DOHH2 (cell line): ENCODE results near the gene CACNA2D1.

Experiments used
- EZH2phosphoT487 ChIP-seq: fragments of 200-600 bp; sonication (generic); IDR thresholded peaks from 2 replicates; pipeline ENCODE4 v1.6.1; 2017; ENCODE audit warnings: borderline replicate concordance, mild to moderate bottlenecking, antibody characterized with exemption, low read length, moderate library complexity, mixed read lengths
- TF ChIP-seq, protein P1 (sequence below): fragments of 200-600 bp; sonication (generic); IDR thresholded peaks from one replicate; pipeline ENCODE4 v1.5.1; 2014; ENCODE audit warnings: antibody characterized with exemption, mild to moderate bottlenecking, low read depth, low read length; ENCODE audit not compliant: poor library complexity, severe bottlenecking

DNA sequence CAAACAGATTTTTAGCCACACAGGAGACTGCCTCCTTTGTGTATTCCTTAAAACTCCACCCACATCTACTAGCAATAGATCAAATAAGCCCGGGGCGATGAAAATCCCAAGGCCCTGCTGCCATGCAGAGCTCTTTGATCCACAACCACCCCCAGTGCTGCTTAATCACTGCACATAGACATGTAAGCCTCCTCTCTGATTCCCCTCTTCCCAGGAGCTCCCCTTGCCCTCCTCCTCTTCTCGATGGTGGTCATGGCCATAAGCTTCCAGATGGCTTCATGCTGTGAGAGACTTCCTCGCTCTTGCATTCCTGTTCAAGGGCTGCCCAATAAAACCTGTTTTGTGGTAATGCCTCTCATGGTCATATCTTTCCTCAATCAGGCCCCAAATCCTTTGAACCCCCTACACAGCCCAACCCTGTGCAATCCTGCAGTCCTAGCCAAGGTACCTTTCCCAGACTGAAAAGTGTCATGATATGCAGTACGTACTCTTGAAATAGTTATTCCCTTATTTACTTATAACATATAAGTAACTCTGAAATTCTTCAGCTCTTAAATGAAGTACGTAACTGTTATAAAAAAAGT lies 158.5 kb downstream of the CACNA2D1 start:
- TF ChIP-seq, protein P1, sequence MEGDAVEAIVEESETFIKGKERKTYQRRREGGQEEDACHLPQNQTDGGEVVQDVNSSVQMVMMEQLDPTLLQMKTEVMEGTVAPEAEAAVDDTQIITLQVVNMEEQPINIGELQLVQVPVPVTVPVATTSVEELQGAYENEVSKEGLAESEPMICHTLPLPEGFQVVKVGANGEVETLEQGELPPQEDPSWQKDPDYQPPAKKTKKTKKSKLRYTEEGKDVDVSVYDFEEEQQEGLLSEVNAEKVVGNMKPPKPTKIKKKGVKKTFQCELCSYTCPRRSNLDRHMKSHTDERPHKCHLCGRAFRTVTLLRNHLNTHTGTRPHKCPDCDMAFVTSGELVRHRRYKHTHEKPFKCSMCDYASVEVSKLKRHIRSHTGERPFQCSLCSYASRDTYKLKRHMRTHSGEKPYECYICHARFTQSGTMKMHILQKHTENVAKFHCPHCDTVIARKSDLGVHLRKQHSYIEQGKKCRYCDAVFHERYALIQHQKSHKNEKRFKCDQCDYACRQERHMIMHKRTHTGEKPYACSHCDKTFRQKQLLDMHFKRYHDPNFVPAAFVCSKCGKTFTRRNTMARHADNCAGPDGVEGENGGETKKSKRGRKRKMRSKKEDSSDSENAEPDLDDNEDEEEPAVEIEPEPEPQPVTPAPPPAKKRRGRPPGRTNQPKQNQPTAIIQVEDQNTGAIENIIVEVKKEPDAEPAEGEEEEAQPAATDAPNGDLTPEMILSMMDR: no peak
- TF ChIP-seq EZH2phosphoT487: no peak
